PC-9 (cell line): ENCODE measurements around the gene ZNF407.

Experiments used
- EZH2 ChIP-seq: fragments of 200-600 bp; sonication (generic); IDR thresholded peaks from 2 replicates; pipeline ENCODE4 v1.8.0; 2017; ENCODE audit warnings: antibody characterized with exemption, low read depth
- TF ChIP-seq, protein P1 (sequence below): fragments of 200-600 bp; sonication (generic); conservative IDR thresholded peaks from 2 replicates; pipeline ENCODE4 v1.6.1; 2017; ENCODE audit warnings: mixed run types, antibody characterized with exemption, mild to moderate bottlenecking, moderate library complexity

- TF ChIP-seq, protein P1, sequence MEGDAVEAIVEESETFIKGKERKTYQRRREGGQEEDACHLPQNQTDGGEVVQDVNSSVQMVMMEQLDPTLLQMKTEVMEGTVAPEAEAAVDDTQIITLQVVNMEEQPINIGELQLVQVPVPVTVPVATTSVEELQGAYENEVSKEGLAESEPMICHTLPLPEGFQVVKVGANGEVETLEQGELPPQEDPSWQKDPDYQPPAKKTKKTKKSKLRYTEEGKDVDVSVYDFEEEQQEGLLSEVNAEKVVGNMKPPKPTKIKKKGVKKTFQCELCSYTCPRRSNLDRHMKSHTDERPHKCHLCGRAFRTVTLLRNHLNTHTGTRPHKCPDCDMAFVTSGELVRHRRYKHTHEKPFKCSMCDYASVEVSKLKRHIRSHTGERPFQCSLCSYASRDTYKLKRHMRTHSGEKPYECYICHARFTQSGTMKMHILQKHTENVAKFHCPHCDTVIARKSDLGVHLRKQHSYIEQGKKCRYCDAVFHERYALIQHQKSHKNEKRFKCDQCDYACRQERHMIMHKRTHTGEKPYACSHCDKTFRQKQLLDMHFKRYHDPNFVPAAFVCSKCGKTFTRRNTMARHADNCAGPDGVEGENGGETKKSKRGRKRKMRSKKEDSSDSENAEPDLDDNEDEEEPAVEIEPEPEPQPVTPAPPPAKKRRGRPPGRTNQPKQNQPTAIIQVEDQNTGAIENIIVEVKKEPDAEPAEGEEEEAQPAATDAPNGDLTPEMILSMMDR: no peak
- TF ChIP-seq EZH2: no peak
Measured at GRCh38 chr18:74714791-74715190, 117.1 kb downstream of the ZNF407 start.
